ENCODE data around the gene TREX2. TPM values are rescaled to one million over a fixed set of nuclear protein-coding genes. Genes with fewer than 3 reads are reported as not detected.

Gene TREX2
- polyA plus RNA-seq, 1 of the 3 experiments (the other 2 are of a cell fraction) = 0.76 TPM

- H4K20me1 ChIP-seq (ENCODE audit: insufficient read depth) = no peaks in the 10 kb centered on the region
- WGBS (ENCODE audit: low lambda C conversion rate) = 79% methylated on average over 10 of the region's 20 CpGs
- H3K4me2 ChIP-seq = no peak overlapping the region
- no peaks in the 10 kb centered on the region for H3K9me2 ChIP-seq
- H3K36me3 ChIP-seq (replicated peaks in 1 of 2; ENCODE audit: control insufficient read depth in 1 of 2, insufficient read depth in 2 of 2, low read length in 1 of 2) = no peaks in the 10 kb centered on the region
- no peak overlapping the region for H3K4me3 ChIP-seq (ENCODE audit: low read depth in 2 of 2, low read length in 1 of 2)
- H2AFZ ChIP-seq (ENCODE audit: low read depth) = no peak overlapping the region
- H3K9me3 ChIP-seq = no peaks in the 10 kb centered on the region
- TF ChIP-seq IRF3 (IDR thresholded peaks at IDR 0.05; ENCODE audit: low read depth, low read length) (no peak), SMC3 (IDR thresholded peaks at IDR 0.05; ENCODE audit: low read depth, low read length) (no peak), EP300 (IDR thresholded peaks at IDR 0.05; ENCODE audit: borderline replicate concordance in 1 of 2, low read depth in 1 of 2, low read length in 1 of 2) (peak in 1 of 2 experiments; percentile 15; a peak in 1 of 4 replicates), MEF2A (IDR thresholded peaks at IDR 0.05; ENCODE audit: borderline replicate concordance, low read depth) (no peak), RCOR1 (IDR thresholded peaks at IDR 0.05; ENCODE audit: low read length) (no peak), NRF1 (IDR thresholded peaks at IDR 0.05; ENCODE audit: low read depth, low read length) (no peak), GATA2 (CRISPR knock-in tag; IDR thresholded peaks at IDR 0.05) (0 out of 2 replicates have a peak, but pooled peaks have one; percentile 16), TCF12 (IDR thresholded peaks at IDR 0.05) (no peak), USF1 (IDR thresholded peaks at IDR 0.05; ENCODE audit: borderline replicate concordance, low read depth) (no peak), REST (IDR thresholded peaks at IDR 0.05; ENCODE audit: low read depth, low read length) (no peak), SIN3A (IDR thresholded peaks at IDR 0.05; ENCODE audit: borderline replicate concordance, low read depth, low read length) (no peak), ELF1 (IDR thresholded peaks at IDR 0.05) (no peak)
- no peaks in the 10 kb centered on the region for H3K27me3 ChIP-seq (ENCODE audit: insufficient read depth)
- no peaks in the 10 kb centered on the region for H3K79me2 ChIP-seq (ENCODE audit: insufficient read depth)
- CTCF ChIA-PET = interaction anchor here (1.5 to 7.0 kb wide), 5 partner anchors 10 to 30 kb away, joined by 3 to 70 read pairs (median 13); partner anchors contain the start of gene HAUS7
- peak overlapping the region in 1 of 2 experiments; percentile 53; a peak in 2 of 4 replicates for H3K27ac ChIP-seq (ENCODE audit: low read depth in 2 of 2, low read length in 1 of 2)
- peak; percentile 64 for DNase-seq
- peaks cover 8 to 70% of the 10 kb centered on the region in 2 experiments; a peak in 2 of 4 replicates for H3K4me1 ChIP-seq (ENCODE audit: control insufficient read depth in 1 of 2, insufficient read depth in 2 of 2, low read depth in 1 of 2, low read length in 1 of 2)
- peaks cover 5% of the 10 kb centered on the region for H3F3A ChIP-seq (replicated peaks; ENCODE audit: insufficient read depth)
- POLR2A ChIA-PET = interaction anchor here (0.6 to 2.4 kb wide), 5 partner anchors 10 to 47 kb away, joined by 3 to 13 read pairs (median 4); no protein-coding TSS in a partner anchor
- H3K9ac ChIP-seq = no peak overlapping the region
These were observed 44.5 kb upstream of the TREX2 start for GRCh38 chrX:153490217-153490930.
